GM23338 (cell line): ENCODE results near the gene CEP131. TPM values are rescaled to one million over a fixed set of nuclear protein-coding genes. Genes with fewer than 3 reads are reported as not detected.

ENCODE experiments used
- ATAC-seq: fragments of 200-7000 bp; cut with Tn5 transposase; 3 replicates; pipeline ENCODE4 v1.9.1; 2020
- DNase-seq: peaks from one replicate; pipeline ENCODE4 v3.0.0-alpha.2; 2015; ENCODE audit warnings: low spot score
- H2AFZ ChIP-seq: fragments of 200-600 bp; sonication (generic); 2 replicates; pipeline ENCODE4 v1.8.0; 2016; ENCODE audit warnings: antibody characterized with exemption, mild to moderate bottlenecking, moderate library complexity
- H3F3A ChIP-seq: fragments of 200-600 bp; sonication (generic); replicated peaks from 2 replicates; pipeline ENCODE4 v1.8.0; 2017; ENCODE audit warnings: antibody characterized with exemption, mixed run types, low read depth
- H3K27ac ChIP-seq: fragments of 200-600 bp; sonication (generic); 2 replicates; pipeline ENCODE4 v1.6.1; 2016; ENCODE audit warnings: low read depth
- H3K27me3 ChIP-seq: fragments of 200-600 bp; sonication (generic); 2 replicates; pipeline ENCODE4 v1.8.0; 2016; ENCODE audit warnings: mild to moderate bottlenecking, mixed run types, moderate library complexity; ENCODE audit not compliant: insufficient read depth
- H3K36me3 ChIP-seq: fragments of 200-600 bp; sonication (generic); 2 replicates; pipeline ENCODE4 v1.8.0; 2016; ENCODE audit warnings: mild to moderate bottlenecking; ENCODE audit not compliant: insufficient read depth
- H3K4me1 ChIP-seq: fragments of 200-600 bp; sonication (generic); 2 replicates; pipeline ENCODE4 v1.8.0; 2016; ENCODE audit warnings: mild to moderate bottlenecking, moderate library complexity; ENCODE audit not compliant: insufficient read depth
- H3K4me2 ChIP-seq: fragments of 200-600 bp; sonication (generic); 2 replicates; pipeline ENCODE4 v1.7.1; 2017; ENCODE audit warnings: mixed run types
- H3K4me3 ChIP-seq: fragments of 200-600 bp; sonication (generic); 2 replicates; pipeline ENCODE4 v1.6.1; 2016; ENCODE audit warnings: mixed run types
- H3K79me2 ChIP-seq: fragments of 200-600 bp; sonication (generic); replicated peaks from 2 replicates; pipeline ENCODE4 v1.8.0; 2017; ENCODE audit warnings: mild to moderate bottlenecking; ENCODE audit not compliant: insufficient read depth
- H3K9me2 ChIP-seq: fragments of 200-600 bp; sonication (generic); 2 replicates; pipeline ENCODE4 v1.8.0; 2017; ENCODE audit not compliant: insufficient read depth
- H4K20me1 ChIP-seq: fragments of 200-600 bp; sonication (generic); replicated peaks from 2 replicates; pipeline ENCODE4 v1.8.0; 2017; ENCODE audit warnings: mild to moderate bottlenecking; ENCODE audit not compliant: insufficient read depth
- H3K27ac Mint-ChIP-seq: 2 replicates; pipeline ENCODE4 v1.8.0; 2020; ENCODE audit warnings: inconsistent platforms, mild to moderate bottlenecking, moderate library complexity, mixed read lengths
- H3K27me3 Mint-ChIP-seq: 3 replicates; pipeline ENCODE4 v1.8.0; 2022; ENCODE audit warnings: low read depth, mild to moderate bottlenecking, moderate library complexity, mixed read lengths, inconsistent platforms; ENCODE audit not compliant: insufficient read depth, poor library complexity
- H3K36me3 Mint-ChIP-seq: 3 replicates; pipeline ENCODE4 v1.8.0; 2021; ENCODE audit warnings: low read depth, mild to moderate bottlenecking, inconsistent platforms, moderate library complexity, mixed read lengths
- H3K4me1 Mint-ChIP-seq: 3 replicates; pipeline ENCODE4 v1.8.0; 2020; ENCODE audit warnings: mild to moderate bottlenecking, inconsistent platforms, mixed read lengths
- H3K4me3 Mint-ChIP-seq: 3 replicates; pipeline ENCODE4 v1.8.0; 2021; ENCODE audit warnings: moderate library complexity, mild to moderate bottlenecking, inconsistent platforms, mixed read lengths
- H3K9me3 Mint-ChIP-seq: 3 replicates; pipeline ENCODE4 v1.8.0; 2020; ENCODE audit warnings: moderate library complexity, mild to moderate bottlenecking, inconsistent platforms, mixed read lengths
- CREB1 ChIP-seq: fragments of 250-450 bp; sonication (Bioruptor Pico); IDR thresholded peaks from 2 replicates; pipeline ENCODE4 v1.5.0; 2020; ENCODE audit warnings: low read depth, mild to moderate bottlenecking, moderate library complexity
- EZH2 ChIP-seq: fragments of 200-600 bp; sonication (generic); IDR thresholded peaks from one replicate; pipeline ENCODE4 v1.8.0; 2017; ENCODE audit warnings: antibody characterized with exemption, mild to moderate bottlenecking, low read depth; ENCODE audit not compliant: unreplicated experiment
- EZH2phosphoT487 ChIP-seq: fragments of 200-600 bp; sonication (generic); IDR thresholded peaks from one replicate; pipeline ENCODE4 v1.8.1; 2018; ENCODE audit warnings: antibody characterized with exemption; ENCODE audit not compliant: unreplicated experiment
- JUNB ChIP-seq: IDR thresholded peaks from one replicate; pipeline ENCODE4 v1.6.1; 2016; ENCODE audit warnings: antibody characterized with exemption; ENCODE audit not compliant: unreplicated experiment
- POLR2AphosphoS5 ChIP-seq: IDR thresholded peaks from 2 replicates; pipeline ENCODE4 v1.6.1; 2016; ENCODE audit warnings: antibody characterized with exemption, low read depth
- STAT1 ChIP-seq: IDR thresholded peaks from one replicate; pipeline ENCODE4 v1.6.1; 2016; ENCODE audit warnings: antibody characterized with exemption; ENCODE audit not compliant: unreplicated experiment
- polyA plus RNA-seq: library from polyadenylated mRNA; unstranded; fragments of >200 nt; fragmentation: Nextera tagmentation; extraction: Ambion mirVana; gene quantifications from 2 replicates; pipeline ENCODE4 v1.2.1, GENCODE V29; 2016
- total RNA-seq: library from RNA; depleted of rRNA; stranded (reverse); fragments of >200 nt; shearing (Covaris generic); gene quantifications from 2 replicates; pipeline ENCODE4 v1.2.3, GENCODE V29; 2014
- TF ChIP-seq, protein P1 (sequence below): IDR thresholded peaks from 2 replicates; pipeline ENCODE4 v1.6.1; 2016; ENCODE audit warnings: antibody characterized with exemption
- TF ChIP-seq, protein P2 (sequence below), 2 experiments: fragments of 200-600 bp in 1 of 2; sonication (generic) in 1 of 2; conservative IDR thresholded peaks; 2 replicates each; pipeline versions ENCODE4 v1.5.1 to v1.6.1; 2016 to 2017; ENCODE audit warnings: antibody characterized with exemption in 2 of 2, low read depth in 2 of 2, mild to moderate bottlenecking in 2 of 2, moderate library complexity in 1 of 2
- TF ChIP-seq, protein P3 (sequence below): IDR thresholded peaks from one replicate; pipeline ENCODE4 v1.6.1; 2018; ENCODE audit warnings: antibody characterized with exemption; ENCODE audit not compliant: unreplicated experiment

Gene CEP131
- total and polyA plus RNA-seq, 2 experiments from 2014 or later: 26.8 to 35.5 TPM

DNA sequence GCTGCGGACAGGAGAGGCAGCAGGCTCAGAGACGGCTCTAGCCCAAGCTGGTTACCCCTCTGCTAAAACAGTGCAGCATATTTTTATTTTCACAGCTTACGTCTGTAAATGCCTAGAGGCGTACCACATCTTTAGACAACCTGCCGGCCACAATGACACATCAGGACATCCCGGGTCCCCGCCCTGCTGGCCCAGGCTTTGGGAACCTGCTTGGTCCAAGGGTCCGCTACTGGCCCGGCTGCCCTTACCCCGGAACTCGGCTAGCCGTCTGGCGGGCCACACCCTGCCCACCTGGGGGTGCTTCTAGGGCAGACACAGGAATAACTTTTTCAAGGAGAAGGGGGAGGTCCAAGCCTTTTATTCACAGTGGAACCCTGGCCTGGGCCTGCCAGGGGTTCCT lies 4.3 kb downstream of the CEP131 start:
- Histone ChIP-seq H3K9me2 (no peaks in the 10 kb centered on the region), H3K4me3 (no peak overlapping the region), H3K79me2 (peaks cover 50% of the 10 kb centered on the region), H3K27ac (no peak overlapping the region), H3K36me3 (no peaks in the 10 kb centered on the region), H3K4me1 (peaks cover 9% of the 10 kb centered on the region; the same call in 1 of the 2 replicates), H3K4me2 (no peak overlapping the region), H2AFZ (no peak overlapping the region), H3F3A (no peaks in the 10 kb centered on the region), H4K20me1 (peaks cover 8% of the 10 kb centered on the region), H3K27me3 (no peaks in the 10 kb centered on the region)
- no peak for ATAC-seq
- H3K9me3 Mint-ChIP-seq: no peaks in the 10 kb centered on the region
- TF ChIP-seq, protein P1, sequence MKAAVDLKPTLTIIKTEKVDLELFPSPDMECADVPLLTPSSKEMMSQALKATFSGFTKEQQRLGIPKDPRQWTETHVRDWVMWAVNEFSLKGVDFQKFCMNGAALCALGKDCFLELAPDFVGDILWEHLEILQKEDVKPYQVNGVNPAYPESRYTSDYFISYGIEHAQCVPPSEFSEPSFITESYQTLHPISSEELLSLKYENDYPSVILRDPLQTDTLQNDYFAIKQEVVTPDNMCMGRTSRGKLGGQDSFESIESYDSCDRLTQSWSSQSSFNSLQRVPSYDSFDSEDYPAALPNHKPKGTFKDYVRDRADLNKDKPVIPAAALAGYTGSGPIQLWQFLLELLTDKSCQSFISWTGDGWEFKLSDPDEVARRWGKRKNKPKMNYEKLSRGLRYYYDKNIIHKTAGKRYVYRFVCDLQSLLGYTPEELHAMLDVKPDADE: no peak
- TF ChIP-seq, protein P2, sequence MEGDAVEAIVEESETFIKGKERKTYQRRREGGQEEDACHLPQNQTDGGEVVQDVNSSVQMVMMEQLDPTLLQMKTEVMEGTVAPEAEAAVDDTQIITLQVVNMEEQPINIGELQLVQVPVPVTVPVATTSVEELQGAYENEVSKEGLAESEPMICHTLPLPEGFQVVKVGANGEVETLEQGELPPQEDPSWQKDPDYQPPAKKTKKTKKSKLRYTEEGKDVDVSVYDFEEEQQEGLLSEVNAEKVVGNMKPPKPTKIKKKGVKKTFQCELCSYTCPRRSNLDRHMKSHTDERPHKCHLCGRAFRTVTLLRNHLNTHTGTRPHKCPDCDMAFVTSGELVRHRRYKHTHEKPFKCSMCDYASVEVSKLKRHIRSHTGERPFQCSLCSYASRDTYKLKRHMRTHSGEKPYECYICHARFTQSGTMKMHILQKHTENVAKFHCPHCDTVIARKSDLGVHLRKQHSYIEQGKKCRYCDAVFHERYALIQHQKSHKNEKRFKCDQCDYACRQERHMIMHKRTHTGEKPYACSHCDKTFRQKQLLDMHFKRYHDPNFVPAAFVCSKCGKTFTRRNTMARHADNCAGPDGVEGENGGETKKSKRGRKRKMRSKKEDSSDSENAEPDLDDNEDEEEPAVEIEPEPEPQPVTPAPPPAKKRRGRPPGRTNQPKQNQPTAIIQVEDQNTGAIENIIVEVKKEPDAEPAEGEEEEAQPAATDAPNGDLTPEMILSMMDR (conservative IDR thresholded peaks at IDR 0.05; ENCODE audit: low read depth in 2 of 2): no peak
- TF ChIP-seq CREB1 (CRISPR knock-in tag): no peak
- no peaks in the 10 kb centered on the region; the same call in 1 of the 3 replicates for H3K36me3 Mint-ChIP-seq
- DNase-seq: no peak
- peaks cover 5% of the 10 kb centered on the region for H3K27me3 Mint-ChIP-seq
- no peak overlapping the region for H3K4me3 Mint-ChIP-seq
- no peak overlapping the region for H3K27ac Mint-ChIP-seq
- H3K4me1 Mint-ChIP-seq: peaks cover 9% of the 10 kb centered on the region

DNA sequence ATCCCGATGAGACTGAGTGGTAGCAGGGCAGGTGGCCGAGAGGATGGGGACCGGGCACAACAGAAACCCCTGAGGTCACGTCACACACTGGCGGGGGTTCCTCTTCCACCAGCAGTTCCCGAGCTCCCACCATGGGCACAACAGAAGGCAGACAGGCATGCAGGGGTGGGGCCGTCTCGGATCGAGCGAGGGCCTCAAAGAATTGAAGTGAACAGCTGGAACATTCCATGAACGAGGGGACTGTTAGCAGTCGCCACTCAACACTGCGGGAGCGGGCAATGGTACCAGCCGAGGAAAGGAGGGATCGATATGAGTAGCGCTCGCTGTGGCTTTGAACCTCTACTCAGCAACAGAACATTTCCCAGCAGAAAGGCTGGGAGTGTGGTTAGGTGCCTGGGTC lies 5.3 kb downstream of the CEP131 start:
- Histone ChIP-seq H2AFZ (no peak overlapping the region), H3K27me3 (no peaks in the 10 kb centered on the region), H3K79me2 (peaks cover 51% of the 10 kb centered on the region), H3K4me3 (no peak overlapping the region), H3K27ac (peak overlapping the region; percentile 39; the same call in 1 of the 2 replicates), H4K20me1 (peaks cover 8% of the 10 kb centered on the region), H3K36me3 (no peaks in the 10 kb centered on the region), H3K4me2 (no peak overlapping the region), H3F3A (no peaks in the 10 kb centered on the region), H3K4me1 (peaks cover 9% of the 10 kb centered on the region; the same call in 1 of the 2 replicates), H3K9me2 (no peaks in the 10 kb centered on the region)
- Mint-ChIP-seq H3K9me3 (no peaks in the 10 kb centered on the region), H3K27me3 (peaks cover 6% of the 10 kb centered on the region), H3K27ac (no peak overlapping the region), H3K4me3 (no peak overlapping the region), H3K4me1 (peaks cover 8% of the 10 kb centered on the region), H3K36me3 (no peaks in the 10 kb centered on the region; the same call in 1 of the 3 replicates)
- ATAC-seq: no peak
- TF ChIP-seq EZH2 (no peak), POLR2AphosphoS5 (no peak), CREB1 (CRISPR knock-in tag) (no peak)
- no peak for DNase-seq

DNA sequence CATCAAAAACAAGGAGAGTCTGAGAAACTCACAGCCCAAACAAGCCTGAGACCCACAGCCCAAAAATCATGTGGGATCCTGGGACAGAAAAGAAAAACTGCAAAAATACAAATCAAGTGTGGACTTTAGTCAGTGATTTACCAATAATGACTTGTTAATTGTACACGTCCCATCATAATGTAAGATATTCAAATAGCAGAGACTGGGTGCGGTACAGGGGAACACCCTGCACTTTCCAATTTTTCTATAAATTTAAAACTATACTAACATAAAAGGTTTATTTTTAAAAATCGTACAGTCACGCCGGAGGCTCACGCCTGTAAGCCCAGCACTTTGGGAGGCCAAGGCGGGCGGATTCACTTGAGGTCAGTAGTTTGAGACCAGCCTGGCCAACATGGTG lies 8.8 kb downstream of the CEP131 start:
- no peaks in the 10 kb centered on the region; the same call in 1 of the 3 replicates for H3K36me3 Mint-ChIP-seq
- peaks cover 8% of the 10 kb centered on the region; the same call in 1 of the 2 replicates for H4K20me1 ChIP-seq
- H3K9me3 Mint-ChIP-seq: no peaks in the 10 kb centered on the region
- no peak overlapping the region for H3K4me2 ChIP-seq
- peaks cover 4% of the 10 kb centered on the region for H3K27me3 Mint-ChIP-seq
- no peaks in the 10 kb centered on the region for H3K27me3 ChIP-seq
- no peak overlapping the region for H2AFZ ChIP-seq
- H3K4me3 Mint-ChIP-seq: no peak overlapping the region
- H3K36me3 ChIP-seq: no peaks in the 10 kb centered on the region
- DNase-seq (no peak), ATAC-seq (no peak)
- no peak overlapping the region for H3K27ac ChIP-seq
- H3K4me3 ChIP-seq: no peak overlapping the region
- H3K79me2 ChIP-seq: peaks cover 40% of the 10 kb centered on the region
- no peaks in the 10 kb centered on the region for H3K9me2 ChIP-seq
- no peaks in the 10 kb centered on the region for H3K4me1 ChIP-seq
- H3F3A ChIP-seq: no peaks in the 10 kb centered on the region; the same call in 1 of the 2 replicates
- H3K4me1 Mint-ChIP-seq: no peaks in the 10 kb centered on the region
- no peak overlapping the region for H3K27ac Mint-ChIP-seq
- TF ChIP-seq, protein P1: no peak
- TF ChIP-seq, protein P2 (conservative IDR thresholded peaks at IDR 0.05; ENCODE audit: low read depth in 2 of 2): no peak
- TF ChIP-seq EZH2phosphoT487 (no peak), STAT1 (no peak), JUNB (no peak)
- TF ChIP-seq, protein P3, sequence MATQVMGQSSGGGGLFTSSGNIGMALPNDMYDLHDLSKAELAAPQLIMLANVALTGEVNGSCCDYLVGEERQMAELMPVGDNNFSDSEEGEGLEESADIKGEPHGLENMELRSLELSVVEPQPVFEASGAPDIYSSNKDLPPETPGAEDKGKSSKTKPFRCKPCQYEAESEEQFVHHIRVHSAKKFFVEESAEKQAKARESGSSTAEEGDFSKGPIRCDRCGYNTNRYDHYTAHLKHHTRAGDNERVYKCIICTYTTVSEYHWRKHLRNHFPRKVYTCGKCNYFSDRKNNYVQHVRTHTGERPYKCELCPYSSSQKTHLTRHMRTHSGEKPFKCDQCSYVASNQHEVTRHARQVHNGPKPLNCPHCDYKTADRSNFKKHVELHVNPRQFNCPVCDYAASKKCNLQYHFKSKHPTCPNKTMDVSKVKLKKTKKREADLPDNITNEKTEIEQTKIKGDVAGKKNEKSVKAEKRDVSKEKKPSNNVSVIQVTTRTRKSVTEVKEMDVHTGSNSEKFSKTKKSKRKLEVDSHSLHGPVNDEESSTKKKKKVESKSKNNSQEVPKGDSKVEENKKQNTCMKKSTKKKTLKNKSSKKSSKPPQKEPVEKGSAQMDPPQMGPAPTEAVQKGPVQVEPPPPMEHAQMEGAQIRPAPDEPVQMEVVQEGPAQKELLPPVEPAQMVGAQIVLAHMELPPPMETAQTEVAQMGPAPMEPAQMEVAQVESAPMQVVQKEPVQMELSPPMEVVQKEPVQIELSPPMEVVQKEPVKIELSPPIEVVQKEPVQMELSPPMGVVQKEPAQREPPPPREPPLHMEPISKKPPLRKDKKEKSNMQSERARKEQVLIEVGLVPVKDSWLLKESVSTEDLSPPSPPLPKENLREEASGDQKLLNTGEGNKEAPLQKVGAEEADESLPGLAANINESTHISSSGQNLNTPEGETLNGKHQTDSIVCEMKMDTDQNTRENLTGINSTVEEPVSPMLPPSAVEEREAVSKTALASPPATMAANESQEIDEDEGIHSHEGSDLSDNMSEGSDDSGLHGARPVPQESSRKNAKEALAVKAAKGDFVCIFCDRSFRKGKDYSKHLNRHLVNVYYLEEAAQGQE: no peak
